ENCODE data around the gene AKAP9.

Gene AKAP9

GRCh38 chr7:92051655-92052054, 111.0 kb downstream of the AKAP9 start:
- no peak overlapping the region for H4K8ac ChIP-seq (ENCODE audit: low read depth, low read length)
- DNase-seq = no peak
- no peak overlapping the region for H3K18ac ChIP-seq (ENCODE audit: low read length)
- H2BK120ac ChIP-seq (ENCODE audit: insufficient read depth, low read length, poor library complexity) = no peak overlapping the region
- H3K27ac ChIP-seq (ENCODE audit: low read depth, low read length) = no peak overlapping the region
- no peaks in the 10 kb centered on the region for H3K79me2 ChIP-seq (ENCODE audit: control insufficient read depth, insufficient read depth, low read length, poor library complexity)
- no peak overlapping the region for H3K4me2 ChIP-seq (ENCODE audit: low read length)
- no peak overlapping the region for H3K9ac ChIP-seq (ENCODE audit: low read length)
- H4K91ac ChIP-seq (ENCODE audit: low read depth, low read length) = no peak overlapping the region
- no peaks in the 10 kb centered on the region for H3K9me3 ChIP-seq (ENCODE audit: insufficient read depth, low read depth, low read length)
- no peaks in the 10 kb centered on the region for H3K27me3 ChIP-seq (ENCODE audit: insufficient read depth, low read length)
- H2AFZ ChIP-seq (ENCODE audit: insufficient read depth, low read length, poor library complexity) = no peak overlapping the region
- H2BK5ac ChIP-seq (ENCODE audit: low read depth, low read length, poor library complexity) = no peak overlapping the region
- H4K12ac ChIP-seq (ENCODE audit: low read depth, low read length) = no peak overlapping the region
- no peak overlapping the region for H3K23ac ChIP-seq (ENCODE audit: low read length)
- no peak overlapping the region for H3K14ac ChIP-seq (ENCODE audit: low read length)
- H3K4ac ChIP-seq (ENCODE audit: low read depth, low read length) = no peak overlapping the region
- no peaks in the 10 kb centered on the region for H3K4me1 ChIP-seq (ENCODE audit: control insufficient read depth in 1 of 2, insufficient read depth in 2 of 2, low read length in 2 of 2)
- no peak overlapping the region for H2AK5ac ChIP-seq (ENCODE audit: low read length)
- H3K36me3 ChIP-seq (ENCODE audit: control insufficient read depth in 1 of 2, insufficient read depth in 2 of 2, low read length in 2 of 2) = no peaks in the 10 kb centered on the region
- no peak overlapping the region for H2BK12ac ChIP-seq (ENCODE audit: low read length)
- no peaks in the 10 kb centered on the region for H3K79me1 ChIP-seq (ENCODE audit: low read length)
- no peak overlapping the region for H3K4me3 ChIP-seq (ENCODE audit: low read depth, low read length)

GRCh38 chr7:92052159-92052558, 111.5 kb downstream of the AKAP9 start:
- H4K8ac ChIP-seq (ENCODE audit: low read depth, low read length) = no peak overlapping the region
- H3K4me3 ChIP-seq (ENCODE audit: low read depth, low read length) = no peak overlapping the region
- no peak overlapping the region for H2AK5ac ChIP-seq (ENCODE audit: low read length)
- WGBS (ENCODE audit: extremely low coverage, insufficient coverage, insufficient read length) = no CpG with 5 or more reads among the region's 2 CpGs
- H3K36me3 ChIP-seq (ENCODE audit: control insufficient read depth in 1 of 2, insufficient read depth in 2 of 2, low read length in 2 of 2) = no peaks in the 10 kb centered on the region
- no peak overlapping the region for H3K4ac ChIP-seq (ENCODE audit: low read depth, low read length)
- H3K79me2 ChIP-seq (ENCODE audit: control insufficient read depth, insufficient read depth, low read length, poor library complexity) = no peaks in the 10 kb centered on the region
- no peak overlapping the region for H3K27ac ChIP-seq (ENCODE audit: low read depth, low read length)
- no peak overlapping the region for H2BK12ac ChIP-seq (ENCODE audit: low read length)
- H3K23ac ChIP-seq (ENCODE audit: low read length) = no peak overlapping the region
- no peak overlapping the region for H3K14ac ChIP-seq (ENCODE audit: low read length)
- no peak overlapping the region for H4K12ac ChIP-seq (ENCODE audit: low read depth, low read length)
- no peak overlapping the region for H3K18ac ChIP-seq (ENCODE audit: low read length)
- H3K79me1 ChIP-seq (ENCODE audit: low read length) = no peaks in the 10 kb centered on the region
- no peaks in the 10 kb centered on the region for H3K9me3 ChIP-seq (ENCODE audit: insufficient read depth, low read depth, low read length)
- H3K4me1 ChIP-seq (ENCODE audit: control insufficient read depth in 1 of 2, insufficient read depth in 2 of 2, low read length in 2 of 2) = no peaks in the 10 kb centered on the region
- no peak for DNase-seq
- H2BK120ac ChIP-seq (ENCODE audit: insufficient read depth, low read length, poor library complexity) = no peak overlapping the region
- H2BK5ac ChIP-seq (ENCODE audit: low read depth, low read length, poor library complexity) = no peak overlapping the region
- H3K27me3 ChIP-seq (ENCODE audit: insufficient read depth, low read length) = no peaks in the 10 kb centered on the region
- no peak overlapping the region for H2AFZ ChIP-seq (ENCODE audit: insufficient read depth, low read length, poor library complexity)
- no peak overlapping the region for H3K4me2 ChIP-seq (ENCODE audit: low read length)
- H4K91ac ChIP-seq (ENCODE audit: low read depth, low read length) = no peak overlapping the region
- no peak overlapping the region for H3K9ac ChIP-seq (ENCODE audit: low read length)

GRCh38 chr7:92052684-92053083, 112.0 kb downstream of the AKAP9 start:
- Histone ChIP-seq H3K4me2 (ENCODE audit: low read length) (no peak overlapping the region), H3K4me3 (ENCODE audit: low read depth, low read length) (no peak overlapping the region), H3K27me3 (ENCODE audit: insufficient read depth, low read length) (no peaks in the 10 kb centered on the region), H3K79me2 (ENCODE audit: control insufficient read depth, insufficient read depth, low read length, poor library complexity) (no peaks in the 10 kb centered on the region), H4K91ac (ENCODE audit: low read depth, low read length) (no peak overlapping the region), H3K14ac (ENCODE audit: low read length) (no peak overlapping the region), H4K12ac (ENCODE audit: low read depth, low read length) (no peak overlapping the region), H2BK120ac (ENCODE audit: insufficient read depth, low read length, poor library complexity) (no peak overlapping the region), H2AFZ (ENCODE audit: insufficient read depth, low read length, poor library complexity) (no peak overlapping the region), H2BK12ac (ENCODE audit: low read length) (no peak overlapping the region), H3K4me1 (ENCODE audit: control insufficient read depth in 1 of 2, insufficient read depth in 2 of 2, low read length in 2 of 2) (no peaks in the 10 kb centered on the region), H2BK5ac (ENCODE audit: low read depth, low read length, poor library complexity) (no peak overlapping the region), H3K79me1 (ENCODE audit: low read length) (no peaks in the 10 kb centered on the region), H2AK5ac (ENCODE audit: low read length) (no peak overlapping the region), H3K27ac (ENCODE audit: low read depth, low read length) (no peak overlapping the region), H3K23ac (ENCODE audit: low read length) (no peak overlapping the region), H3K36me3 (ENCODE audit: control insufficient read depth in 1 of 2, insufficient read depth in 2 of 2, low read length in 2 of 2) (no peaks in the 10 kb centered on the region), H3K18ac (ENCODE audit: low read length) (no peak overlapping the region), H3K9ac (ENCODE audit: low read length) (no peak overlapping the region), H3K9me3 (ENCODE audit: insufficient read depth, low read depth, low read length) (no peaks in the 10 kb centered on the region), H4K8ac (ENCODE audit: low read depth, low read length) (no peak overlapping the region), H3K4ac (ENCODE audit: low read depth, low read length) (no peak overlapping the region)
- DNase-seq = no peak
- WGBS (ENCODE audit: extremely low coverage, insufficient coverage, insufficient read length) = no CpG with 5 or more reads among the region's 3 CpGs

- no peak overlapping the region for H3K18ac ChIP-seq (ENCODE audit: low read length)
- no peak overlapping the region for H4K12ac ChIP-seq (ENCODE audit: low read depth, low read length)
- no peaks in the 10 kb centered on the region for H3K79me1 ChIP-seq (ENCODE audit: low read length)
- no peaks in the 10 kb centered on the region for H3K36me3 ChIP-seq (ENCODE audit: control insufficient read depth in 1 of 2, insufficient read depth in 2 of 2, low read length in 2 of 2)
- H2BK12ac ChIP-seq (ENCODE audit: low read length) = no peak overlapping the region
- no peak overlapping the region for H2BK120ac ChIP-seq (ENCODE audit: insufficient read depth, low read length, poor library complexity)
- H3K23ac ChIP-seq (ENCODE audit: low read length) = no peak overlapping the region
- no peak overlapping the region for H3K9ac ChIP-seq (ENCODE audit: low read length)
- H3K4me3 ChIP-seq (ENCODE audit: low read depth, low read length) = no peak overlapping the region
- no peaks in the 10 kb centered on the region for H3K9me3 ChIP-seq (ENCODE audit: insufficient read depth, low read depth, low read length)
- no peak overlapping the region for H4K91ac ChIP-seq (ENCODE audit: low read depth, low read length)
- no peaks in the 10 kb centered on the region for H3K79me2 ChIP-seq (ENCODE audit: control insufficient read depth, insufficient read depth, low read length, poor library complexity)
- no peak overlapping the region for H3K4ac ChIP-seq (ENCODE audit: low read depth, low read length)
- H3K27ac ChIP-seq (ENCODE audit: low read depth, low read length) = no peak overlapping the region
- no peak overlapping the region for H4K8ac ChIP-seq (ENCODE audit: low read depth, low read length)
- H3K14ac ChIP-seq (ENCODE audit: low read length) = no peak overlapping the region
- H3K4me1 ChIP-seq (ENCODE audit: control insufficient read depth in 1 of 2, insufficient read depth in 2 of 2, low read length in 2 of 2) = no peaks in the 10 kb centered on the region
- H2AK5ac ChIP-seq (ENCODE audit: low read length) = no peak overlapping the region
- H2AFZ ChIP-seq (ENCODE audit: insufficient read depth, low read length, poor library complexity) = no peak overlapping the region
- no peak overlapping the region for H3K4me2 ChIP-seq (ENCODE audit: low read length)
- H2BK5ac ChIP-seq (ENCODE audit: low read depth, low read length, poor library complexity) = no peak overlapping the region
- no peak for DNase-seq
- no CpG with 5 or more reads among the region's 2 CpGs for WGBS (ENCODE audit: extremely low coverage, insufficient coverage, insufficient read length)
- no peaks in the 10 kb centered on the region for H3K27me3 ChIP-seq (ENCODE audit: insufficient read depth, low read length)
Measured at GRCh38 chr7:92053312-92053711, 112.7 kb downstream of the AKAP9 start.

Data from trophoblast cell (in vitro differentiated cells and primary cell).